H1 (cell line): ENCODE results near the gene C1QA. TPM values are rescaled to one million over a fixed set of nuclear protein-coding genes. Genes with fewer than 3 reads are reported as not detected.
A peak's percentile ranks its signal among the peaks of the same experiment; 100 is the strongest.

Source experiments
- CTCF ChIA-PET: fragments of 300-600 bp; sonication (Branson Sonifier 250); formaldehyde crosslinking; loops from one replicate; lab custom pipeline; 2021; ENCODE audit not compliant: partially characterized antibody; lab: Charles Lee
- POLR2A ChIA-PET: fragments of 300-600 bp; sonication (Branson Sonifier 250); formaldehyde crosslinking; loops from one replicate; lab custom pipeline; 2021; ENCODE audit warnings: inconsistent platforms; ENCODE audit not compliant: partially characterized antibody; lab: Charles Lee
- DNase-seq, 2 experiments: peaks; one replicate each; pipeline versions ENCODE4 v3.0.0 to v3.0.0-alpha.2; 2010 to 2022; ENCODE audit warnings: low spot score in 2 of 2, low read depth in 1 of 2, mixed read lengths in 1 of 2
- FAIRE-seq: peaks from 2 replicates; lab custom pipeline; 2011; peaks lifted over from hg19 to GRCh38; lab: Jason Lieb, UNC
- H2AFZ ChIP-seq: 2 replicates; pipeline ENCODE4 v1.8.1; 2012; ENCODE audit warnings: low read length, inconsistent platforms
- H2AK5ac ChIP-seq: 2 replicates; pipeline ENCODE4 v1.6.1; 2013; ENCODE audit warnings: low read depth, low read length
- H2BK120ac ChIP-seq: replicated peaks from 2 replicates; pipeline ENCODE3; 2013; ENCODE audit warnings: low read depth, low read length, inconsistent platforms
- H2BK12ac ChIP-seq: 2 replicates; pipeline ENCODE4 v1.6.1; 2013; ENCODE audit warnings: low read depth, low read length
- H2BK15ac ChIP-seq: 2 replicates; pipeline ENCODE4 v1.6.1; 2013; ENCODE audit warnings: low read length
- H2BK20ac ChIP-seq: 2 replicates; pipeline ENCODE4 v1.6.1; 2013; ENCODE audit warnings: low read length
- H2BK5ac ChIP-seq: 2 replicates; pipeline ENCODE4 v1.6.1; 2013; ENCODE audit warnings: low read depth, low read length
- H3K14ac ChIP-seq: 2 replicates; pipeline ENCODE4 v1.6.1; 2013; ENCODE audit warnings: inconsistent platforms; ENCODE audit not compliant: insufficient read length
- H3K18ac ChIP-seq: 2 replicates; pipeline ENCODE4 v1.6.1; 2013; ENCODE audit warnings: low read length; ENCODE audit errors: extremely low read depth
- H3K23ac ChIP-seq: 2 replicates; pipeline ENCODE4 v1.6.1; 2013; ENCODE audit warnings: inconsistent platforms; ENCODE audit not compliant: insufficient read length
- H3K23me2 ChIP-seq: 2 replicates; pipeline ENCODE4 v1.6.1; 2013; ENCODE audit warnings: low read depth, low read length
- H3K27ac ChIP-seq: 2 replicates; pipeline ENCODE4 v1.6.1; 2011; ENCODE audit warnings: low read depth, low read length, inconsistent platforms
- H3K27me3 ChIP-seq, 4 experiments: replicated peaks in 1 of 4; 1 replicate in 1 of 4; 2 replicates in 3 of 4; pipeline versions ENCODE4 v1.6.1 to v1.8.1; 2011 to 2013; ENCODE audit warnings: low read length in 3 of 4, mild to moderate bottlenecking in 3 of 4, inconsistent platforms in 2 of 4, mixed read lengths in 2 of 4, moderate library complexity in 1 of 4; ENCODE audit not compliant: control insufficient read depth in 3 of 4, insufficient read depth in 3 of 4; ENCODE audit errors: extremely low read depth in 1 of 4
- H3K36me3 ChIP-seq, 4 experiments: 2 replicates each; pipeline versions ENCODE4 v1.6.1 to v1.8.1; 2011 to 2013; ENCODE audit warnings: mild to moderate bottlenecking in 4 of 4, low read length in 3 of 4, moderate library complexity in 2 of 4, control low read depth in 1 of 4, inconsistent platforms in 1 of 4; ENCODE audit not compliant: insufficient read depth in 4 of 4, control insufficient read depth in 2 of 4
- H3K4ac ChIP-seq: replicated peaks from 2 replicates; pipeline ENCODE3; 2013; ENCODE audit warnings: low read length, low read depth, mixed read lengths, inconsistent platforms; ENCODE audit not compliant: insufficient read length
- H3K4me1 ChIP-seq, 4 experiments: replicated peaks in 1 of 4; 1 replicate in 1 of 4; 2 replicates in 3 of 4; pipeline versions ENCODE4 v1.6.1 to v1.8.1; 2011 to 2013; ENCODE audit warnings: low read length in 3 of 4, inconsistent platforms in 2 of 4, mixed read lengths in 1 of 4; ENCODE audit not compliant: insufficient read depth in 4 of 4, control insufficient read depth in 3 of 4
- H3K4me2 ChIP-seq, 2 experiments: 2 replicates each; pipeline versions ENCODE4 v1.6.1 to v1.8.1; 2011 to 2013; ENCODE audit warnings: low read depth in 2 of 2, low read length in 2 of 2, control low read depth in 1 of 2, inconsistent platforms in 1 of 2, mild to moderate bottlenecking in 1 of 2; ENCODE audit not compliant: insufficient read depth in 1 of 2
- H3K4me3 ChIP-seq, 4 experiments: fragments of 200-600, 300-600 bp in 1 of 4; sonication (generic), shearing (Covaris generic), sonication (Bioruptor Twin) in 1 of 4; 2 replicates each; pipeline versions ENCODE4 v1.5.1 to v1.8.1; 2011 to 2016; ENCODE audit warnings: low read length in 4 of 4, low read depth in 3 of 4, control low read depth in 2 of 4, inconsistent platforms in 2 of 4, mild to moderate bottlenecking in 2 of 4, mixed read lengths in 1 of 4, moderate library complexity in 1 of 4; ENCODE audit not compliant: insufficient read depth in 2 of 4; ENCODE audit errors: extremely low read depth in 1 of 4
- H3K56ac ChIP-seq: replicated peaks from 2 replicates; pipeline ENCODE3; 2013; ENCODE audit warnings: low read depth, mild to moderate bottlenecking, mixed read lengths, low read length, inconsistent platforms; ENCODE audit not compliant: insufficient read length
- H3K79me1 ChIP-seq: 2 replicates; pipeline ENCODE4 v1.6.1; 2013; ENCODE audit warnings: low read depth, low read length, control low read depth
- H3K79me2 ChIP-seq, 2 experiments: 2 replicates each; pipeline versions ENCODE4 v1.6.1 to v1.8.1; 2012 to 2013; ENCODE audit warnings: low read length in 2 of 2, mild to moderate bottlenecking in 2 of 2, inconsistent platforms in 1 of 2; ENCODE audit not compliant: insufficient read depth in 2 of 2, control insufficient read depth in 1 of 2
- H3K9ac ChIP-seq, 4 experiments: replicated peaks in 1 of 4; 1 replicate in 1 of 4; 2 replicates in 3 of 4; pipeline versions ENCODE4 v1.6.1 to v1.8.1; 2011 to 2013; ENCODE audit warnings: low read depth in 3 of 4, low read length in 3 of 4, control low read depth in 2 of 4, mild to moderate bottlenecking in 2 of 4, moderate library complexity in 2 of 4, inconsistent platforms in 1 of 4; ENCODE audit errors: extremely low read depth in 1 of 4
- H3K9me3 ChIP-seq, 2 experiments: 2 replicates each; pipeline versions ENCODE4 v1.6.1 to v1.8.1; 2012 to 2013; ENCODE audit warnings: mild to moderate bottlenecking in 2 of 2, moderate library complexity in 2 of 2, control low read depth in 1 of 2, inconsistent platforms in 1 of 2, low read depth in 1 of 2, low read length in 1 of 2, mixed read lengths in 1 of 2; ENCODE audit not compliant: insufficient read depth in 2 of 2
- H4K20me1 ChIP-seq, 2 experiments: replicated peaks in 1 of 2; 2 replicates each; pipeline versions ENCODE3 to v1.8.1; 2011 to 2013; ENCODE audit warnings: inconsistent platforms in 2 of 2, low read length in 2 of 2, mild to moderate bottlenecking in 1 of 2; ENCODE audit not compliant: insufficient read depth in 2 of 2, control insufficient read depth in 1 of 2
- H4K5ac ChIP-seq: 2 replicates; pipeline ENCODE4 v1.6.1; 2013; ENCODE audit warnings: low read length, low read depth, mixed read lengths, inconsistent platforms; ENCODE audit not compliant: insufficient read length
- H4K8ac ChIP-seq: 2 replicates; pipeline ENCODE4 v1.8.0; 2013; ENCODE audit warnings: mild to moderate bottlenecking, moderate library complexity, low read length, inconsistent platforms; ENCODE audit not compliant: insufficient read depth; ENCODE audit errors: extremely low read depth
- H4K91ac ChIP-seq: replicated peaks from 2 replicates; pipeline ENCODE3; 2013; ENCODE audit warnings: low read length, mixed read lengths, inconsistent platforms; ENCODE audit not compliant: insufficient read length
- JUN ChIP-seq: IDR thresholded peaks from 2 replicates; pipeline ENCODE4 v1.6.1; 2011; ENCODE audit warnings: low read depth, mild to moderate bottlenecking, improper control_type of control experiment, low read length
- RAD21 ChIP-seq, 2 experiments: IDR thresholded peaks in 1 of 2; conservative IDR thresholded peaks in 1 of 2; 2 replicates each; pipeline ENCODE4 v1.6.1; 2011; ENCODE audit warnings: low read depth in 2 of 2, low read length in 2 of 2, improper control_type of control experiment in 1 of 2, inconsistent platforms in 1 of 2, mild to moderate bottlenecking in 1 of 2, moderate library complexity in 1 of 2
- WGBS, 2 experiments: shearing (Covaris generic) in 1 of 2; methylation state at CpG; one replicate each; pipeline versions ENCODE4 v1.1.6 to v1.1.7; 2013 to 2015; ENCODE audit warnings: low lambda C conversion rate in 2 of 2, mixed read lengths in 2 of 2, inconsistent platforms in 1 of 2, low coverage in 1 of 2, missing lambda C conversion rate in 1 of 2; ENCODE audit not compliant: insufficient replicate concordance in 2 of 2, insufficient coverage in 1 of 2, insufficient read length in 1 of 2; ENCODE audit errors: extremely low coverage in 1 of 2, missing lambda C conversion rate in 1 of 2; 5-methylcytosine and 5-hydroxymethylcytosine counted together
- polyA plus RNA-seq, 7 experiments: library from polyadenylated mRNA; depleted of rRNA in 3 of 7; stranded (reverse) in 5 of 7; unstranded in 2 of 7; fragments of >200 nt in 5 of 7; fragments of 200-250 nt in 2 of 7; gene quantifications; 1 replicate in 5 of 7; 2 replicates in 1 of 7; 4 replicates in 1 of 7; pipeline versions ENCODE4 v1.2.1 to v1.2.3, GENCODE V29; 2011 to 2013; ENCODE audit warnings: missing spikeins in 2 of 7, mixed read lengths in 2 of 7
- total RNA-seq: library from RNA; stranded (reverse); fragmentation: NEBNext Ultra II Directional; extraction: Animal tissue kit (Norgen Biotek cat#: 25700); gene quantifications from 2 replicates; pipeline ENCODE4 v1.2.1, GENCODE V29; 2021

C1QA gene
- total and polyA plus RNA-seq, 2 of the 8 experiments (the other 6 are each of a cell fraction or from before 2014, with no cell fraction given), result not detected

DNA sequence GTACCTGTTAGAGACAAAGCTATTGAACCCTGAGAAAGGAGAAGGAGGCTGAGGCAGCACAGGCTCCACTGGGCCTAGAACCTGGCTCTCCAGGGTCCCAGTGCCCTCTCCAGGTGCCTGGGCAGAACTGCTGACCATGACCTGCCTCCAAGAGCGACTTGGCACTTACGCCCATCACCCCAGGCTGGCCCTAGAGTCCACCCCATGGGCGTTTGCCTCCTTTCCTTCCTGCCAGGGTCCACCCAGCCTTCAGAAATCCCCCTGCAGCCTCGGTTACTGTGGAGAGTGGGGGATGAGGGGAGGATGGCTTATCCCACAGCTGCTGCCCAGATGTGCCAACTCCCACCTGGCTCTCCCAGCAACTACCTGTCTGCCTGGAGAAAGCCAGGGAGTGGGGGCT, 14.7 kb upstream of the C1QA start:
- Histone ChIP-seq H2BK15ac (no peak overlapping the region), H3K27ac (no peak overlapping the region), H3K14ac (no peak overlapping the region), H3K23ac (no peak overlapping the region), H3K9ac (no peak overlapping the region), H3K27me3 (no peaks in the 10 kb centered on the region), H3K36me3 (no peaks in the 10 kb centered on the region), H2BK120ac (no peak overlapping the region), H3K79me1 (no peaks in the 10 kb centered on the region), H4K8ac (no peak overlapping the region), H2BK12ac (no peak overlapping the region), H2BK5ac (no peak overlapping the region), H4K91ac (no peak overlapping the region), H3K4me2 (no peak overlapping the region), H3K18ac (no peak overlapping the region), H2BK20ac (no peak overlapping the region), H3K4ac (no peak overlapping the region), H2AFZ (no peak overlapping the region), H4K5ac (no peak overlapping the region), H3K4me3 (no peak overlapping the region), H4K20me1 (peaks cover 0 to 4% of the 10 kb centered on the region in 2 experiments), H3K79me2 (no peaks in the 10 kb centered on the region), H2AK5ac (no peak overlapping the region), H3K9me3 (no peaks in the 10 kb centered on the region), H3K23me2 (no peaks in the 10 kb centered on the region; the same call in 1 of the 2 replicates), H3K4me1 (peaks cover 0 to 15% (median 9%) of the 10 kb centered on the region in 4 experiments; a peak in 5 of 7 replicates), H3K56ac (no peak overlapping the region)
- CTCF ChIA-PET, result interaction anchor here (1.2 to 2.2 kb wide), 4 partner anchors 10 to 37 kb away, joined by 4 to 13 read pairs (median 4); no protein-coding TSS in a partner anchor
- 84% methylated on average over 4 of the region's 4 CpGs; no CpG with 5 or more reads in 1 of the 2 experiments for whole genome bisulfite sequencing, 2 experiments
- TF ChIP-seq RAD21 (IDR thresholded peaks at IDR 0.05 in 1 of 2, conservative IDR thresholded peaks at IDR 0.05 in 1 of 2; ENCODE audit: low read depth in 2 of 2, low read length in 2 of 2) (peak in 1 of 2 experiments; percentile 9; a peak in 1 of 4 replicates), JUN (no peak)
- POLR2A ChIA-PET, result no interaction called here
- no peak for DNase-seq
- FAIRE-seq, result no peak
